Stimulated activated memory B cell treated with anti-CD40 and anti-IgM and Interleukin-4, amounts not matched to agents 10 μg/mL and 1 μg/mL and 100 μg/mL, for 72 hours (primary cell): ENCODE results near the gene CALML3.
A peak's percentile ranks its signal among the peaks of the same experiment; 100 is the strongest.

Experiments
- ATAC-seq: fragments of 150-1000 bp; cut with Tn5 transposase; 2 replicates; pipeline ENCODE4 v1.10.0; 2021
- H3K27ac Mint-ChIP-seq: one replicate; pipeline ENCODE4 v1.8.0; 2022; ENCODE audit warnings: mild to moderate bottlenecking, mixed read lengths
- H3K27me3 Mint-ChIP-seq: one replicate; pipeline ENCODE4 v1.8.0; 2022; ENCODE audit warnings: mixed read lengths
- H3K36me3 Mint-ChIP-seq: one replicate; pipeline ENCODE4 v1.8.0; 2022; ENCODE audit warnings: mixed read lengths
- H3K4me1 Mint-ChIP-seq: one replicate; pipeline ENCODE4 v1.8.0; 2022; ENCODE audit warnings: mixed read lengths
- H3K4me3 Mint-ChIP-seq: one replicate; pipeline ENCODE4 v1.8.0; 2022; ENCODE audit warnings: mild to moderate bottlenecking, moderate library complexity, mixed read lengths
- H3K9me3 Mint-ChIP-seq: one replicate; pipeline ENCODE4 v1.8.0; 2022; ENCODE audit warnings: mixed read lengths

CALML3 gene

DNA sequence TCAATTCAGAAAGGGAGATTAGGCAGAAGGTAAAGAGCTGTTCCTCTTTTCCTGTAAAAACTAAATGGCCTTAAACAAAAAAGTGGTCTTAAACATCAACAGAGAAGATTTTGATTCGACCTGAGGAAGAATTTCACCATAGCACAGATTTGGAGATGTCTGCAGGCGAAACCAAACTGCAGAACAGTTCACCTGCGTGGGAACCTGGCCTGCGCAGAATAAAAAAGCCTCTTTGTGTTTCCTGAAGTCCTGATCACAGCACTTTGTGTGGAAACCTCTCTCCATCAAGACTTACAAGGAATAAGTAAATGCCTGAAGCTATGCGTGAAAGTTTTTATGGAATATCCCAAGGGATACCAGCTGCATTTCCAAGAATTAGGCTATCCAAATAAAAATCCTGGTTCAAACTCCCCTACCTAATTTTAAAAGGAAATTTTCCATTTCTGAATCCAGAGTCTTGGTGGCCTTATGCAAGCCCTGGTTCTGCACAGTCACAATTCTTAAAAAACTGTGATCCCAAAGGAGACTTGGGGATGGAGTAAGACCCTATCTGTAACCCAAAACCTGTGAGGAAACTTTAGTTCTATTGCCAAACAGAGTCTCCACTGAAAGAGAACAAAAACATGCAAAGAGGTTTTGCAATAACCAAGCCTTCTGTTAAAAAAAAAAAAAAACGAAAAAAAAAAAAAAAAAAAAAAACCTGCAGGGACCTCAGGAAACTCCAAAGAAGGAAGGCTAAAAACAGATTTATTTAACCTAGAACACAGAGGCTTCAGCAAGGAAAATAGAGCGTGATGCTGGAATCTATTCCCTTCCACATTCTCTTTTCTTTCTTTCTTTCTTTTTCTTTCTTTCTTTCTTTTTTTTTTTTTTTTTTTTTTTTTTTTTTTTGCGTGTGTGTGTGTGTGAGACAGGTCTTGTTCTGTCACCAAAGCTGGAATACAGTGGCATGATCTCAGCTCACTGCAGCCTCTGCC lies 10.4 kb downstream of the CALML3 start:
- Mint-ChIP-seq H3K9me3 (peaks cover 3% of the 10 kb centered on the region), H3K4me3 (no peak overlapping the region), H3K27ac (no peak overlapping the region), H3K4me1 (peaks cover 6% of the 10 kb centered on the region), H3K27me3 (peaks cover 47% of the 10 kb centered on the region), H3K36me3 (no peaks in the 10 kb centered on the region)
- no peak for ATAC-seq

DNA sequence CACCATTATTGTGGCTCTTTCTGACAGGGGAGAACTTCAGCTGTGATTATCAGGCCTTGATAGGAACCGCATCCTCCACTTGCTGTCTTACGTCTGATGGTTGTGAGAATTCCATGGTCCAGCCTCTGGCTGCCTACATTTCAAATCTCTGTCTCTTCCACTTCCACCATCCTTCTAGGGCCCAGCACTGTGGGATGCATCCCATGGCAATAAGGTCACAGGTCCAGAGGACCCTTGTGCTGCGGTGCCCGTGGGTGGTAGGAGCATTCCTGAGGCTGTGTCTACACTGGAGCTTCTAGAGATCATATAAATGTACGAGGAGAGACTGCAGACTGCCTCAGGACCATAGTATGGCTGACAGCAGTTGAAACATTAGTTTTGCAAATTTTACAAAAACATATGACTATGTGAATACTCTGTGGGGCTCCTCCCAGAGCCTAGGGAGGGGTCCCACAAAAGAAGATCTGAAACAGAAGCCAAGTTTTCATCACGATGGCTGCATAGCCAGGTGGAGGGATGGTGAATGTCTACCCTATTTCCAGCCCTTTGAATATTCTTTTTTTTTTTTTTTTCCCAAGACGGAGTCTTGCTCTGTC lies 11.8 kb downstream of the CALML3 start:
- peaks cover 3% of the 10 kb centered on the region for H3K9me3 Mint-ChIP-seq
- H3K36me3 Mint-ChIP-seq = no peaks in the 10 kb centered on the region
- H3K27ac Mint-ChIP-seq = no peak overlapping the region
- H3K4me3 Mint-ChIP-seq = no peak overlapping the region
- H3K4me1 Mint-ChIP-seq = peaks cover 6% of the 10 kb centered on the region
- peaks cover 56% of the 10 kb centered on the region for H3K27me3 Mint-ChIP-seq
- no peak for ATAC-seq

DNA sequence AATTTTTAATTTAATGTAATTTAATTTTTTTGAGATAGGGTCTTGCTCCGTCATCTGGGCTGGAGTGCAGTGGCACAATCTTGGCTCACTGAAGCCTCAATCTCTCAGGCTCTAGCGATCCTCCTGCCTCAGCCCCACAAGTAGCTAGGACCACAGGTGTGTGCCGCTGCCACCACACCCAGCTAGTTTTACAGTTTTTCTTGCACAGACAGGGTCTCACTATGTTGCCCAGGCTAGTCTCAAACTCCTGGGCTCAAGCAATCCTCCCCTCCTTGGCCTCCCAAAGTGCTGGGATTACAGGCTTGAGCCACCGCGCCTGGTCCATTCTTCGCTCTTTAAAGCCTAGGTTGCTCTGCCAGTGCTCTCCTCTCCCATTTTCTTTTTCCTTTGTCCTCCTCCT lies 12.9 kb downstream of the CALML3 start:
- H3K4me1 Mint-ChIP-seq = peaks cover 6% of the 10 kb centered on the region

DNA sequence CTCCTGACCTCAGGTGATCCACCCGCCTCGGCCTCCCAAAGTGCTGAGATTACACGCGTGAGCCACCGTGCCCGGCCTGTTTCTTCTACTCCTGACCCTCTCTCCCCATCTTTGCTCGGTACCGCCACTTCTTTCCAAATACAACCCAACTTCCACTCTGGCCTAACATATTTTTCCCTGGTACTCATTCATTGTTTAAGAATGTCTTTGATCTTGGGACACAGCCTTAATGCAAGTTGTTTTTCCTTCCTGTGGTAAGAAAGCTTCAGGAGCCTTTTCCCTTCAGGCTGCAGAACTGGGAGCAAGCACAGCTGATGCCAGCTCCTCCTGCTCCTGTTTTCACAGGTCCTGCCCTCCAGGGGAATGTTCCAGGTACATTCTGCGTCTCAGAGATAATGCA lies 13.7 kb downstream of the CALML3 start:
- H3K4me3 Mint-ChIP-seq = no peak overlapping the region
- H3K36me3 Mint-ChIP-seq = no peaks in the 10 kb centered on the region
- H3K27ac Mint-ChIP-seq = no peak overlapping the region
- H3K27me3 Mint-ChIP-seq = peaks cover 45% of the 10 kb centered on the region
- H3K9me3 Mint-ChIP-seq = peaks cover 6% of the 10 kb centered on the region
- no peak for ATAC-seq
- H3K4me1 Mint-ChIP-seq = peaks cover 6% of the 10 kb centered on the region

More for the DNA sequence above, 12.9 kb downstream of the CALML3 start:
- Mint-ChIP-seq H3K36me3 (no peaks in the 10 kb centered on the region), H3K4me3 (no peak overlapping the region), H3K27me3 (peaks cover 53% of the 10 kb centered on the region), H3K27ac (no peak overlapping the region), H3K9me3 (peaks cover 6% of the 10 kb centered on the region)
- ATAC-seq = no peak

DNA sequence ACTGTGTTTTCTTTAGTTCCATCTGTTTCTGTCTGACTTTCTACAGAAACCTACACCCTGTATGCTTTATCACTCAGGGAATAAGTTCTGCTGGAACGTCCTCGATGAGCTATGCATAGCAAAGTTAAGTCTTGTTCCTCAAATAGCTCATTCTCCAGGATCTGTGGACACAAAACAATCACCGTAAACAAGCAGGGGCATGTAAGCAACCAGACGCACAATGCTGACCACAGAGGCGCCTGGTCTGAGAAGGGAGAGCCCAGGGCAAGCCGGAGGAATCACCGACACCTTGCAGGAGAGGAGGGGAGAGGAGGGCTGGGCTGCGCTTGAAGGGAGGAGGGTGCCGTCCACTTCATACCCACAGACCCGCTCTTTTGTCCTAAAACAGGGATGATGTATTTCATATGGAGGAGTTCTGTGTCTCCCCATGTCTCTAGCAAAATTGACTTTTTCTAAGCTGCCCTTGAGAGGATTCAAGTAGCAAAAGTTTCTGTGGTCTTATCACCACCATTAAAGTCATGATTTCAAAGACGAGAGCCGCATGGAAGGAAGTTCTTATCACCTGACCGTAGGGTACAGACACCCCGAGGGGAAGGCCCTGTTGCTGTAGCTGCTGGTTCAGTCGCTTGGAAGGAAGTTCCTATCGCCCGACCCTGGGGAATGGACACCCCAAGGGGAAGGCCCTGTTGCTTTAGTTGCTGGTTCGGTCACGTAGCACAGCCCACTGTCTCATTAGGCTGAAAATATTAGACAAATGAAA lies 14.3 kb downstream of the CALML3 start:
- no peaks in the 10 kb centered on the region for H3K36me3 Mint-ChIP-seq
- H3K27ac Mint-ChIP-seq = no peak overlapping the region
- peak; percentile 80 for ATAC-seq
- peaks cover 6% of the 10 kb centered on the region for H3K4me1 Mint-ChIP-seq
- no peak overlapping the region for H3K4me3 Mint-ChIP-seq
- peaks cover 6% of the 10 kb centered on the region for H3K9me3 Mint-ChIP-seq
- peaks cover 41% of the 10 kb centered on the region for H3K27me3 Mint-ChIP-seq

DNA sequence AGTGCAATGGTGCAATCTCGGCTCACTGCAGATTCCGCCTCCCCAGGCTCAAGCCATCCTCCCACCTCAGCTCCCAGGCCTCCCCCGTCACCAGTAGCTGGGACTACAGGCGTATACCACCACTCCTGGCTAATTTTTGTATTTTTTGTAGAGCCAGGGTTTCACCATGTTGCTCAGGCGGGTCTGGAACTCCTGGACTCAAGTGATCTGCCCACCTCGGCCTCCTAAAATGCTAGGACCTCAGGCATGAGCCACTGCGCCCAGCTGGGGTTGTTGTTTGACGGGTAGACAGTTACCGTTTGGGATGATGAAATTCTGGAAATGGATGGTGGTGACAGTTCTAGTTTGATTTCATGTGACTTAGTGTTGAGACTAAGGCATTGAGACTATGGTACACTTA lies 15.3 kb downstream of the CALML3 start:
- H3K27me3 Mint-ChIP-seq = peaks cover 41% of the 10 kb centered on the region
- ATAC-seq = no peak
- peaks cover 6% of the 10 kb centered on the region for H3K9me3 Mint-ChIP-seq
- H3K27ac Mint-ChIP-seq = no peak overlapping the region
- no peaks in the 10 kb centered on the region for H3K36me3 Mint-ChIP-seq
- H3K4me3 Mint-ChIP-seq = no peak overlapping the region
- H3K4me1 Mint-ChIP-seq = peaks cover 6% of the 10 kb centered on the region

DNA sequence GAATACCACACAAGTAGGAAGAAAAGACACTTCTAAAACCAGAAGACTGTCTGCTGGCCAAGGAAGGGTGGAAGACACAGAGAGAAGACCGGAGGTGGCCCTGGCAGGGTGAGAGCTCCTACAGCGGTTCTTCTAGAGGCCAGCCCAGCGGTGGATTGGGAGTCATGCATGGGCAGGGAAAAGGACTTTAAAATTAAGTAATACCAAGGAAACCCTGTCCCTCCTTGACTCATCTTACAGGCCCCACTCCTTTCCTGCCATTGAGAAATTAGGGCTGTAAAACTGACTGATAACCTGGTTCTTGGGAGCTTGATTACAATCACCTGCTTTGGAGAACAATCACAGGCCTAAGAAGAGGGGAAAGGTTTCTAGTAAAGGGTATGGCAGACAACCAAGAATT lies 16.1 kb downstream of the CALML3 start:
- Mint-ChIP-seq H3K27ac (no peak overlapping the region), H3K27me3 (peaks cover 41% of the 10 kb centered on the region), H3K4me1 (peaks cover 6% of the 10 kb centered on the region), H3K36me3 (no peaks in the 10 kb centered on the region), H3K4me3 (no peak overlapping the region), H3K9me3 (peaks cover 6% of the 10 kb centered on the region)
- ATAC-seq = no peak

DNA sequence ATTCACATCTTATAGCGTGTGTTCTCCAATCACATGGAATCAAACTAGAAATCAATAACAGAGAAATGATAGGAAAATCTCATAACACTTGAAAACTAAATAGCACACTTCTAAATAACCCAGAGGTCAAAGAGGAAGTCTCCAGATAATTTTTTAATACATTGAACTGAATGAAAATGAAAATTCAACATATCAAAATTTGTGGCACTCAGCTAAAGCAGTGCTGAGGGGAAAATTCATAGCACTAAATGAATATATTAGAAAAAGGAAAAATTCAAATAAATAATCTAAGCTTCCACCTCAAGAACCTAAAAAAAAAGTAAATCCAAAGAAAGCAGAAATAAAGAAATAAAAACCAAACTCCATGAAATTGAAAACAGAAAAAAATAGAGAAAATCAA lies 17.3 kb downstream of the CALML3 start:
- Mint-ChIP-seq H3K27me3 (peaks cover 40% of the 10 kb centered on the region), H3K9me3 (peaks cover 6% of the 10 kb centered on the region), H3K27ac (no peak overlapping the region), H3K4me1 (peaks cover 6% of the 10 kb centered on the region), H3K36me3 (no peaks in the 10 kb centered on the region), H3K4me3 (no peak overlapping the region)
- ATAC-seq = no peak

DNA sequence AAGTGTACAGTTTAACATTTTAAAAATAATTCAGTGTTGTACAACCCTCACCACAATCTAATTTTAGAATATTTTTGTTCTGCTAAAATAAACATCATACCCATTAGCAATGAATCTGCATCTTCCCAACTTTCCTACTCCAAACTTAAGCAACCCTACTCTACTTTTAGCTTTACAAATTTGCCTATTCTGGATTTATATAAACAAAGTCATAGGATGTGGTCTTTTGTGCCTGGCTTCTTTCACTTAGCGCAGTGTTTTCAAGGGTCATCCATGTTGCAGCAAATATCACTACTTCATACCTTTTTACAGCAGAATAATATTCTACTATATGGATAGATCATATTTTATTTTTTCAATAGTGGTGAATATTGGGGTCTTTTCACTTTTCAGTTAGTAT lies 18.9 kb downstream of the CALML3 start:
- ATAC-seq = no peak
- Mint-ChIP-seq H3K27me3 (peaks cover 24% of the 10 kb centered on the region), H3K4me1 (peaks cover 6% of the 10 kb centered on the region), H3K27ac (no peak overlapping the region), H3K9me3 (peaks cover 3% of the 10 kb centered on the region), H3K36me3 (no peaks in the 10 kb centered on the region), H3K4me3 (no peak overlapping the region)

DNA sequence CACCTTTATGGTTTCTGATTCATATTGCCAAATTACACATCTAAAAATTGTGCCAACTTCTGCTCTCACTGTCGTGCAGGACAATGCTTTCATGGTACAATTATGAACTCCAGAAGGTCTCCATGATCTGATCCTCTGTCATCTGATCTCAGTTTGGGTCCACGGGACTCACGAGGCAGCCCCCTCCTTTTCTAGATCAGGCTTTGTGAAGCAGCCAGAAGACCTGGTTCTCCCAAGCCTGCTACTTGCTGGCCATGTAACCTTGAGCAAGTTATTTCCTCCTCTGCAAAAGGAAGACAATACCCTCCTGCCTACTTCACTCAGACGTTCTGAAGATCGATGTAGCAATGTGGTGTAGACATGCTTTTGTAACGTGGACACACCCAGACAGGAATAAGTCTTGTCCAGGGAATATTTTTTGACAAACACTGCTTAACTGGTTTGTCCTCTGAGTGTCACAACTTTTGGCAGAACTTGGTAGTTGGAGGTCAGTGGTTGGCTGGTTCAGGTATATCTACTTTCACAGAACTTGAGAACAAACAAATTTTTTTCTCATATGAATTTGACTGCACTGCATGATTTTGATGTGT lies 19.6 kb downstream of the CALML3 start:
- ATAC-seq = no peak
- H3K4me3 Mint-ChIP-seq = no peak overlapping the region
- H3K9me3 Mint-ChIP-seq = peaks cover 3% of the 10 kb centered on the region
- no peak overlapping the region for H3K27ac Mint-ChIP-seq
- H3K4me1 Mint-ChIP-seq = peaks cover 3% of the 10 kb centered on the region
- H3K27me3 Mint-ChIP-seq = peaks cover 17% of the 10 kb centered on the region
- no peaks in the 10 kb centered on the region for H3K36me3 Mint-ChIP-seq

DNA sequence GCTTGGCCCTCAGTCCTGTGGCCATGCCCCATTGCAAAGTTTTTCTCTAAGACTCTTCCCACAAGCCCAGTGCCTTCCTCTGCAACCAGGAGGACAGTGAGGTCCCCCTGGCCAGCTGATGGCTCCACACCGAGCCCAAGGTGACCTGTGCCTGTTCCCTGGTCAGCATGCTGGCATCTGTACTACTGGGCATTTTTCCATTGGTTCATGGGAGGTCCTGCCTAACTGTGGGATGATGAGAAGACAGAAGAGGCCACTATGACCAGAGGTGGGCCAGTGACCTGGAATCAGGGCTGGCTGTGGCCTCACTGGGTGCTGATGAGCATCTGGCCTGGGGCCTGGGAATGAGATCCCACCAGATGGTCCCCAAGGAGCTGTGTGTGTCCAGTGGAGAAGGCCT lies 20.2 kb downstream of the CALML3 start:
- Mint-ChIP-seq H3K4me1 (no peaks in the 10 kb centered on the region), H3K4me3 (no peak overlapping the region), H3K9me3 (peaks cover 3% of the 10 kb centered on the region), H3K27ac (no peak overlapping the region), H3K36me3 (no peaks in the 10 kb centered on the region), H3K27me3 (peaks cover 10% of the 10 kb centered on the region)
- ATAC-seq = no peak

DNA sequence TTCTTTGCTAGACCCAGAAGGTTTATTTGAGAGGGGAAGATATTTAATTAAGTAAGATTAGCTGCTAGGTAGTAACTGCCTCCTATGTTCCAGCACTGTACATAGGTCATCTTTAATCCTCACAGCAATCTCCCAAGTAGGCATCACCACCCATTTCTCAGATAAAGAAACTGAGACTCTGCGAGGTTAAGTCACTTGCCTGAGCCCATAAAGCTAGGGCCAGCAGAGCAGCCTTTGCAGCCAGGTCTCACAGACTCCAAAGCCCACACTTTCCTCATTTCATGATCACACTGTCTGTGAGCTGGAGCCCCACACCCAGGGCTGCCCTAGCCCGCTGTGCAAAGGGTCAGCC lies 20.6 kb downstream of the CALML3 start:
- Mint-ChIP-seq H3K4me1 (no peaks in the 10 kb centered on the region), H3K9me3 (peaks cover 3% of the 10 kb centered on the region), H3K4me3 (no peak overlapping the region), H3K27ac (no peak overlapping the region), H3K36me3 (no peaks in the 10 kb centered on the region), H3K27me3 (peaks cover 7% of the 10 kb centered on the region)
- no peak for ATAC-seq

DNA sequence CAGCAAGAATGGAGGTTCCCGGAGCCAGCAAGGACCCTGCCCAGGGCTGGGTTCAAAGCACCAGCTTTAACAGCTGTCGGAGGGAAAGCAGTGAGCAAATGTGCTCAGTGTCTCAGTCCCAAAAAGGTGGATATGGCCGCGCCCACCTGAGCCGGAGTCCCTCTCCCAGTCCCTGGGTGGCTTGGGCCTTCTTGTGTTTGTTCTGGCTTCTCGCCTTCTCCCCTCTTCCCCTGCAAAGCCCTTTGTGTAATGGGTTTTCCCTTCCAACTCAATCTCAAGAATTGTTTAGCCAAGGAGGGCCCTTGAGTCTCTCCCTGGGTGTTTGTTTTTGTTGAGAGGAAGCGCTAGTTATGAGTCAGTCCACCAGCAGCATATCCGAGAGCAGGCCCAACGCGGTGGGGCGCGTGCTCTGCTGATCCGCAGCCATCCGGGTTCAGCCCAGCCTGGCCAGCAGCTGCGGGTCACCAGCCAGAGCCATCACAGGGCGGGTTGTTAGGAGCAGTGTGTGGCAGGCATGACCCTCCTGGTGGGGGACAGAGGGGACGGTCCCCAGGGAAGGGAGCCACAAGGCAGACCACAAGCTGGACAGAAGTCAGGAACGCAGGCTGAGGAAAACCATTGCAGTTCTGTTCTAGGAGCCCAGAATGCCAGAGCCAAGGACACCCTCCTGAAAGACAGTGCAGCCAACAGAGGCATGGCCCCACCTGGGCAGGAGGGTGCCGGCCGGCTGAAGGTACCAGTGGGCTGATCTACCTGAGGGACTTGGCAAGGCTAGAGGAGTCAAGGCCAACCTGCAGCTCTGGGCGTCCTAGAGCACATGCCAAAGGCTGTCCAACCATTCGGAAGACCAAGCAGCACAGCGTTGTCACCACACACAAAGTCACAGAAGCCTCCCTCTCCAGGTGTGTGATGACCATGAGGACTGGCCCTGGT lies 21.3 kb downstream of the CALML3 start:
- Mint-ChIP-seq H3K4me3 (no peak overlapping the region), H3K27ac (no peak overlapping the region), H3K9me3 (peaks cover 3% of the 10 kb centered on the region), H3K27me3 (peaks cover under 1% of the 10 kb centered on the region), H3K36me3 (no peaks in the 10 kb centered on the region), H3K4me1 (no peaks in the 10 kb centered on the region)
- ATAC-seq = no peak

DNA sequence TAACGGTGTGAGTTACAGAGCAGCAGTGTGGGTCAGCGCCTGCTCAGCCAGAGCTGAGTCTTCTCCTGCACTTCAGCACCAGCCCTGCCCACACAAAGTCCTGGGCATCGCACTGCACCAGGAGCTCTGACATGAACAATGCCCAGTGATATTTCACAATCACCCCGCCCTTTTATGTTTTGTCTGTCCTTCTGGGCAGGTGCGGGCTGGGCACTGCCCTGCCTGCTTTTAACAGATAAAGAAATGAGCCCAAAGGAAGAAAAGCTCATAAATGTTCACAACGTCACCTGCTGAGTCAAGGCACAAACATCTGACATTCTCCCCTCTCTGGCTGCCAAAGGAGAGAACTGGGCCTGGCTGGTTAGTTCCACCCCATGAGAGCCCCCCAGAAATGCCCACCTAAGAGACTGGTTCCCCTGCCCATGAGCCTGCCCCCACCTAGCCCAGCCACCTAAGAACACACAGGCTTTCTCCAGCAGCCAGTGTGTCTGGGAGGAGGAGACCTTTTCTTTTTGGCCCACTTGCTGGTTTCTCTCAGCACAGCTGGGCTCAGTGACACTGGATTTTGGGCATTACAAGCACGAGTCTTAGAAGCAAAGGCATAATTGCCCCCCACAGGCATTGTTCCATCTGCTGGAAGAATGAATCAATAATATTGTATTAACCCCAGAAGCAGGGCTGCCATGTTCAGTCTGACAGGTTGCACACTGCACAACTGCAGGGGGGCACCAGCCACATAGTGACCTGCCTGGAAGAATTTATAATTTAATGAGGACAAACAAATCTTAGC lies 22.3 kb downstream of the CALML3 start:
- no peak for ATAC-seq
- no peak overlapping the region for H3K27ac Mint-ChIP-seq
- no peak overlapping the region for H3K4me3 Mint-ChIP-seq
- no peaks in the 10 kb centered on the region for H3K36me3 Mint-ChIP-seq
- peaks cover 7% of the 10 kb centered on the region for H3K4me1 Mint-ChIP-seq
- H3K9me3 Mint-ChIP-seq = peaks cover under 1% of the 10 kb centered on the region
- H3K27me3 Mint-ChIP-seq = no peaks in the 10 kb centered on the region
